Stimulated activated naive CD4-positive, alpha-beta T cell (primary cell): Measurements from ENCODE around the gene PPM1N.
A peak's percentile ranks its signal among the peaks of the same experiment; 100 is the strongest.

Source experiments
- DNase-seq, 6 experiments: peaks; one replicate each; lab custom pipeline; 2025; lab: John Stamatoyannopoulos, UW

The PPM1N gene

DNA sequence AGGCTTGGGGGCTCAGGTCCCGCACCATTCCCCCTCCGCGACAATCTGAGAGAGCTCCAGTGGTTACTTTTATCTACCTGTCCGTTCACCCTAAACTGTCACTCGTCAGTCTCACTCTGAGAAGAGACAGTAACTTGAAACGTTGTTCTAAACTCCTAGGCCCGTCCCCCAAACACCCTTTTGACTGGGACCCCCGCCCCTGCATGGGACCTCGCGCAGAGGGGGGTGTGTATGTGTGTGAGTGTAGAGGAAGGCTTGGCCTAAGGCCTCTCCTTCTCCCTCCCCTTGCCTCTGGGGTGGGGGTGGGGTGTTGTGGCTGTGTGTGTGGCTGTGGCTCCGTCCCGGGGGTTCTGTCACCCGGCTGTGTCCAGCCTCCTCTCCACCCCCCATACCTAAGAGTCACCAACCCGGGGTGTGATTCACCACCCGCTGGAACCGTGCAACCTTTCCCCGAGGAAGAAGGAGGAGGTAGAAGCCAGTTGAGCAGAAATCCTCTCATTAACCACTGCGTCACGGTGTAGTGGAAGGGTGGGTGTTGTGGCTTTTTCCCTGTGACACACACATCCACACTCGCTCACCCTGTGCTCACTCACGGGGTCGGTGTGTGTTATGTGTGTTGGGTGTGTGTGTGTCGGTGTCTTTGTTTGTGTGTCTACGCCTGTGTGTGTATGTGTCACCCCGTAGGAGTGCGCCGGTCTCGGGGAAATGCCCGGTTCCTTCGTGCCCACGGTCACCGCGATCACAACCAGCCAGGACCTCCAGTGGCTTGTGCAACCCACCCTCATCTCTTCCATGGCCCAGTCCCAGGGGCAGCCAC lies 28.1 kb upstream of the PPM1N start:
- peak in 4 of 6 experiments; percentile 40 to 66 (median 54) for DNase-seq

DNA sequence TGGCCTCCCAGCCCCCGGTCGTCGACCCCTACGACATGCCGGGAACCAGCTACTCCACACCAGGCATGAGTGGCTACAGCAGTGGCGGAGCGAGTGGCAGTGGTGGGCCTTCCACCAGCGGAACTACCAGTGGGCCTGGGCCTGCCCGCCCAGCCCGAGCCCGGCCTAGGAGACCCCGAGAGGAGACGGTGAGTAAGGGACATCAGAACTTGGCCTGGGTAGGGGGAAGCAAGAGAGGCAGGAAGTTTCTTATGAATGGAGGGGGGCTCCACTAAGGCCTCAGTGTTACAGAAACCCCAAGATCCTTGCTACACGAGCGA lies 27.5 kb upstream of the PPM1N start:
- DNase-seq, result peak in 2 of 6 experiments; percentile 47 to 51

DNA sequence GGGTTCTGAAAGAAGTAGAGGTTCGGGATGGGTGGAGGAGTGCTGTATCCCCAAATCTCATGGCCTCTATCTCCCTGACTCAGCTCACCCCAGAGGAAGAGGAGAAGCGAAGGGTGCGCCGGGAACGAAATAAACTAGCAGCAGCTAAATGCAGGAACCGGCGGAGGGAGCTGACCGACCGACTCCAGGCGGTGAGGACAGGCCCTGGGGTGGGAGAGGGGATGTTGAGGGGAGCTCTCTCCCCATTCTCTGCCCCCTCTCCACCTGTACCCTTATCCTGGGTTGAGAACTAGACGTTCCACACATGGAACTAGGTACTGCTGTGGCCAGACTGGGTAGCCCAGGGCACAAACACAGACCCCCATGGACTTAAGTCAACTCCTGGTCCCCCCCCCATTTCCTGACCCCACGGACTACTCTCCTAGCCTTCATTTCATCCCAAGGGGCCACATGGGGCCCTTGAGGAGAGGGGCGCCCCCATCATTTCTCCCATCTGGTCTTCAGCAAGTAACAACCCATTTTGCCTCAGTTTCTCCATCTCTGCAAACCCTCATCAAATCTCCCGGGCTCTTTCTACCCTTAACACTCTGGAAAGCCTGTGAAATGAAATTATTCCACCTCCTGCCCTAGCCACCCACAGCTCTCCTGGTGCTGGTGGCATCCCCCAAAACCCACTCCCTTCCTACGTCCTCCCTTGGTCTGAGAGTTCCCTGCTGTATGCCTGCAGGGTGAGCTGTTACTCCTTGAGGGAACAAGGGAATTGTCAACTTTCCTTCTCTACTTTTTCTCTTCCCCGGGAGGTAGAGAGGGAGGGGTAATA lies 26.9 kb upstream of the PPM1N start:
- DNase-seq, result peak in 3 of 6 experiments; percentile 16 to 44 (median 20)

DNA sequence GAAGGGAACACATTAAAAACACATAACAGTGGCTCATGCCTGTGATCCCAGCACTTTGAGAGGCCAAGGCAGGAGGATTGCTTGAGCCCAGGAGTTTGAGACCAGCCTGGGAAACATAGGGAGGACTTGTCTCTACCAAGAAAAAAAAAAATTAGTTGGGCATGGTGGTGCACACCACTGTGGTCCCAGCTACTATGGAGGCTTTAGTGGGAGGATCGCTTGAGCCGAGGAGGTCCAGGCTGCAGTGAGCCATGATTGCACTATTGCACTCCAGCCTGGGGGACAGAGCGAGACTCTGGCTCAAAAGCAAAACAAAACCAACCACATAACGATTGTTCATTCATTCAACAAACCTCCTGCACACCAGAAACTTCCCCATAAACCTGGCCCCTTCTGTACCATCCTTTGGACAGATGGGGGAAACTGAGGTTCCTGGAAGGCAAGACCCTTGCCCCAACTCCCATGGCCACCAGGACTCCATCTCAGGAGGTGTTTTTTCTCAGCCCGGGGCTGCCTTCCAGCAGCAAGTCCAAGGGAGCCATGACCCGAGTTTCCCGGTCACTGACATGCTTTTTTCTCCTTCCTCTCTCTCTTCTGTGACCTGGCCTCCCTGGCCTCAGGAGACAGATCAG lies 26.2 kb upstream of the PPM1N start:
- peak in 3 of 6 experiments; percentile 43 to 51 (median 48) for DNase-seq

DNA sequence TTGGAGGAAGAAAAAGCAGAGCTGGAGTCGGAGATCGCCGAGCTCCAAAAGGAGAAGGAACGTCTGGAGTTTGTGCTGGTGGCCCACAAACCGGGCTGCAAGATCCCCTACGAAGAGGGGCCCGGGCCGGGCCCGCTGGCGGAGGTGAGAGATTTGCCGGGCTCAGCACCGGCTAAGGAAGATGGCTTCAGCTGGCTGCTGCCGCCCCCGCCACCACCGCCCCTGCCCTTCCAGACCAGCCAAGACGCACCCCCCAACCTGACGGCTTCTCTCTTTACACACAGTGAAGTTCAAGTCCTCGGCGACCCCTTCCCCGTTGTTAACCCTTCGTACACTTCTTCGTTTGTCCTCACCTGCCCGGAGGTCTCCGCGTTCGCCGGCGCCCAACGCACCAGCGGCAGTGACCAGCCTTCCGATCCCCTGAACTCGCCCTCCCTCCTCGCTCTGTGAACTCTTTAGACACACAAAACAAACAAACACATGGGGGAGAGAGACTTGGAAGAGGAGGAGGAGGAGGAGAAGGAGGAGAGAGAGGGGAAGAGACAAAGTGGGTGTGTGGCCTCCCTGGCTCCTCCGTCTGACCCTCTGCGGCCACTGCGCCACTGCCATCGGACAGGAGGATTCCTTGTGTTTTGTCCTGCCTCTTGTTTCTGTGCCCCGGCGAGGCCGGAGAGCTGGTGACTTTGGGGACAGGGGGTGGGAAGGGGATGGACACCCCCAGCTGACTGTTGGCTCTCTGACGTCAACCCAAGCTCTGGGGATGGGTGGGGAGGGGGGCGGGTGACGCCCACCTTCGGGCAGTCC lies 25.5 kb upstream of the PPM1N start:
- peak in 4 of 6 experiments; percentile 43 to 66 (median 64) for DNase-seq

DNA sequence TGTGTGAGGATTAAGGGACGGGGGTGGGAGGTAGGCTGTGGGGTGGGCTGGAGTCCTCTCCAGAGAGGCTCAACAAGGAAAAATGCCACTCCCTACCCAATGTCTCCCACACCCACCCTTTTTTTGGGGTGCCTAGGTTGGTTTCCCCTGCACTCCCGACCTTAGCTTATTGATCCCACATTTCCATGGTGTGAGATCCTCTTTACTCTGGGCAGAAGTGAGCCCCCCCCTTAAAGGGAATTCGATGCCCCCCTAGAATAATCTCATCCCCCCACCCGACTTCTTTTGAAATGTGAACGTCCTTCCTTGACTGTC lies 24.9 kb upstream of the PPM1N start:
- DNase-seq, result peak in 1 of 6 experiments; percentile 67

DNA sequence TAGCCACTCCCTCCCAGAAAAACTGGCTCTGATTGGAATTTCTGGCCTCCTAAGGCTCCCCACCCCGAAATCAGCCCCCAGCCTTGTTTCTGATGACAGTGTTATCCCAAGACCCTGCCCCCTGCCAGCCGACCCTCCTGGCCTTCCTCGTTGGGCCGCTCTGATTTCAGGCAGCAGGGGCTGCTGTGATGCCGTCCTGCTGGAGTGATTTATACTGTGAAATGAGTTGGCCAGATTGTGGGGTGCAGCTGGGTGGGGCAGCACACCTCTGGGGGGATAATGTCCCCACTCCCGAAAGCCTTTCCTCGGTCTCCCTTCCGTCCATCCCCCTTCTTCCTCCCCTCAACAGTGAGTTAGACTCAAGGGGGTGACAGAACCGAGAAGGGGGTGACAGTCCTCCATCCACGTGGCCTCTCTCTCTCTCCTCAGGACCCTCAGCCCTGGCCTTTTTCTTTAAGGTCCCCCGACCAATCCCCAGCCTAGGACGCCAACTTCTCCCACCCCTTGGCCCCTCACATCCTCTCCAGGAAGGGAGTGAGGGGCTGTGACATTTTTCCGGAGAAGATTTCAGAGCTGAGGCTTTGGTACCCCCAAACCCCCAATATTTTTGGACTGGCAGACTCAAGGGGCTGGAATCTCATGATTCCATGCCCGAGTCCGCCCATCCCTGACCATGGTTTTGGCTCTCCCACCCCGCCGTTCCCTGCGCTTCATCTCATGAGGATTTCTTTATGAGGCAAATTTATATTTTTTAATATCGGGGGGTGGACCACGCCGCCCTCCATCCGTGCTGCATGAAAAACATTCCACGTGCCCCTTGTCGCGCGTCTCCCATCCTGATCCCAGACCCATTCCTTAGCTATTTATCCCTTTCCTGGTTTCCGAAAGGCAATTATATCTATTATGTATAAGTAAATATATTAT lies 24.3 kb upstream of the PPM1N start:
- DNase-seq, result peak in 3 of 6 experiments; percentile 74 to 82 (median 82)

DNA sequence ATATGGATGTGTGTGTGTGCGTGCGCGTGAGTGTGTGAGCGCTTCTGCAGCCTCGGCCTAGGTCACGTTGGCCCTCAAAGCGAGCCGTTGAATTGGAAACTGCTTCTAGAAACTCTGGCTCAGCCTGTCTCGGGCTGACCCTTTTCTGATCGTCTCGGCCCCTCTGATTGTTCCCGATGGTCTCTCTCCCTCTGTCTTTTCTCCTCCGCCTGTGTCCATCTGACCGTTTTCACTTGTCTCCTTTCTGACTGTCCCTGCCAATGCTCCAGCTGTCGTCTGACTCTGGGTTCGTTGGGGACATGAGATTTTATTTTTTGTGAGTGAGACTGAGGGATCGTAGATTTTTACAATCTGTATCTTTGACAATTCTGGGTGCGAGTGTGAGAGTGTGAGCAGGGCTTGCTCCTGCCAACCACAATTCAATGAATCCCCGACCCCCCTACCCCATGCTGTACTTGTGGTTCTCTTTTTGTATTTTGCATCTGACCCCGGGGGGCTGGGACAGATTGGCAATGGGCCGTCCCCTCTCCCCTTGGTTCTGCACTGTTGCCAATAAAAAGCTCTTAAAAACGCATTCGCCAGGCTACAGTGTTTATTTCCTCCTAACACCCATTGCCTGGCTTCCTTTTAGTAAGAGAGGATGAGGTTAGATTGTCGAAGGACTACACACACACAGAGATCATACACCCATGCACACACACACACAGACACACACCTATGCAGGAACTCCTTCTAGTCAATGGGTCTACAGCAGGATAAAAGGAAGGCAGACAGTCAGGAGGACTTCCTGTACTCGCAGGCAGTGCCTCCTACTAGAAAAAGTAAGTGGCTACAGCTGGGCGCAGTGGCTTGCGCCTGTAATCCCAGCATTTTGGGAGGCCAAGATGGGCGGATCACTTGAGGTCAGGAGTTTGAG lies 23.4 kb upstream of the PPM1N start:
- peak in 3 of 6 experiments; percentile 73 to 82 (median 82) for DNase-seq

DNA sequence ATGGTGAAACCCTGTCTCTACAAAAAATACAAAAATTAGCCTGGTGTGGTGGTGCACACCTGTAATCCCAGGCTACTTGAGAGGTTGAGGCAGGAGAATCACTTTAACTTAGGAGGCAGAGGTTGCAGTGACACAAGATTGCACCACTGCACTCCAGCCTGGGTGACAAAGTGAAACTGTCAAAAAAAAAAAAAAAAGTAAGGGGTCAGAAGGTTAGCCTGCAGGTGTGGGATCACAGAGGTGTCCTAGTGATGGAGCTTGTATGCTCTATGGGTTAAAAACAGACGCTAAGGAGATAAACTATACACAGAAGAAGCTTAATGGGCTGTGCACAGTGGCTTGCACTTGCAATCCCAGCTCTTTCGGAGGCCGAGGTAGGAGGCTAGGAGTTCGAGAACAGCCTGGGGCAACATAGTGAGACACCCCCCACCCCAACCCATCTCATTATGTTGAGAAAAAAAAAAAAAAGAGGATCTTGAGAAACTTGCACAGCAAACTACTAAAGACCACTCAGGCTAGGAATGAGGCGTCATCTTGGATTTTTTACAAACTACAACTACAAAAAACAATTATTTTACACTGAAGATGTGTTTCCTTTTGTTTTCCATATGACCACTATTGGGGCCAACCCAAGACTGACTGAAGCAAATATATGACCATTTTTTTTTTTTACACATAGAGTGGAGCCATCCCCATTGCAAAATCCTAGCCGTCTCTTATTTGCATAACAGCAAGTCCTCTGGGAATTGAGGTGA lies 22.5 kb upstream of the PPM1N start:
- DNase-seq, result peak in 3 of 6 experiments; percentile 32 to 61 (median 47)

DNA sequence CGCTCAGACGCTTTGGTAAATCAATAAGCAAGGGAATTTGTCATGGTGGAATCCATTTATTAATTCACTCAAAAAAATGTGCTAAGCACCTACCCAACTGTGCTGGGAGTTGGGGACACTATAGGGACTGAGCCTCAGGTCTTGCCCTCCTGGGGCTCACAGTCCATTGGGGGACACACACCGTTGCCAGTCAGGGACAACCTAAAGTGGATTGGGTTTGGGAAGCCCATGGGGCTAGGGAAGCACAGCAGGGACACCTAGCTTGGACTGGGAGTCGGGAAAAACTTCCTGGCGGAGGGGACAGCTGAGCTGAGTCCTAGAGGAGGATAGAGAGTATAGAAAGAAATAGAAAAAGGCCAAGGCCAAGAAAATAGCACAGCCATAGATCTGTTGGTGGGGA lies 21.9 kb upstream of the PPM1N start:
- peak in 3 of 6 experiments; percentile 25 to 36 (median 33) for DNase-seq

DNA sequence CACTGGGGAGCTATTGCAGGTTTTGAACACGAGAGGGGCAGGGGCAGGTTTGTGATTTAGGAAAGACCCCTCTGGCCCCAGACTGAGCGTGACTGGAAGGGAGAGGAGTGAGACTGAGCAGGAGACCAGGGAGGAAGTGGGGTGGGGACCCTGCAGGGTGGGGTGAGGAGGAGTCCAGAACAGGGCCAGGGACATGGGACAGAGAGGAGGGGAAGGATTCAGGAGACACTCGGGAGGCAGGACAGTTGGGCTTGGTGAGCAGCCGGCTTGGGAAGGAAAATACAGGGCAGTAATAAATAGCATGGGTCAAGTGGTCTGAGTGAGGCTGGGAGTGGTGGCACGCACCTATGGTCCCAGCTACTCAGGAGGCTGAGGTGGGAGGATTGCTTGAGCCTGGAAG lies 21.1 kb upstream of the PPM1N start:
- peak in 2 of 6 experiments; percentile 19 to 22 for DNase-seq

DNA sequence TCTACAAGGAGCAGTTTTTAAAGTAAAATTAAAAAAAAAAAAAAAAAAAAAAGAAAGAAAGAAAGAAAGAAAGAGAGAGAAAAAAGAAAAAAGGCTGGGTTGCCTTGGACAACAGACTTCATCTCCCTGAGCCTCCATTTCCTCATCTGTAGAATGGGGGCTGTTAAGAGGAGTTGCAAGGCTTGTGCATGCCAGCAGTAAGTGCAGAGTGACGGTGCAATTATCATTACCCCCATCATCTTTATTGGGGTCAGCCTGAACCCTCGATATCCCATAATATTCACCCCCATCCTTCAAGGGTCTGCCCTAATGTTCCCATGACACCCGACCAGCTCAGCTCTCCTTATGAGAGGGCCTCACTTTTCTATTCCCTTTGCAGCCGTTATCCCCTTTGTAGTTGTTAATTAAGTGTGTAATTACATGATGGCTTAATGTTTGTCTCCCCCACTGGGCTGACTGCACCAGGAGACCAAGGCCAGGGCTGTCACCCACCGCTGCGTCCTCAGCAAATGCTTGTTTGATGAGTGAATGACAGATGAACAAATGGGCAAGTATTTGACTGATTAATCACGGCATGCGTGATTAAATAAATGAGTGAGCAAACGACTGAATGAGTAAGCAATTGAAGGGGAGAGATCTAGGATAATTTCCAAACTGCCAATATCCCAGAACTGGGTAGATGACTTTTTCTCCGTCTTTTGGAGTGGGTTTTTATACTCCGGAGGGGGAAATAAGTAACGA lies 20.4 kb upstream of the PPM1N start:
- peak in 3 of 6 experiments; percentile 22 to 44 (median 33) for DNase-seq

DNA sequence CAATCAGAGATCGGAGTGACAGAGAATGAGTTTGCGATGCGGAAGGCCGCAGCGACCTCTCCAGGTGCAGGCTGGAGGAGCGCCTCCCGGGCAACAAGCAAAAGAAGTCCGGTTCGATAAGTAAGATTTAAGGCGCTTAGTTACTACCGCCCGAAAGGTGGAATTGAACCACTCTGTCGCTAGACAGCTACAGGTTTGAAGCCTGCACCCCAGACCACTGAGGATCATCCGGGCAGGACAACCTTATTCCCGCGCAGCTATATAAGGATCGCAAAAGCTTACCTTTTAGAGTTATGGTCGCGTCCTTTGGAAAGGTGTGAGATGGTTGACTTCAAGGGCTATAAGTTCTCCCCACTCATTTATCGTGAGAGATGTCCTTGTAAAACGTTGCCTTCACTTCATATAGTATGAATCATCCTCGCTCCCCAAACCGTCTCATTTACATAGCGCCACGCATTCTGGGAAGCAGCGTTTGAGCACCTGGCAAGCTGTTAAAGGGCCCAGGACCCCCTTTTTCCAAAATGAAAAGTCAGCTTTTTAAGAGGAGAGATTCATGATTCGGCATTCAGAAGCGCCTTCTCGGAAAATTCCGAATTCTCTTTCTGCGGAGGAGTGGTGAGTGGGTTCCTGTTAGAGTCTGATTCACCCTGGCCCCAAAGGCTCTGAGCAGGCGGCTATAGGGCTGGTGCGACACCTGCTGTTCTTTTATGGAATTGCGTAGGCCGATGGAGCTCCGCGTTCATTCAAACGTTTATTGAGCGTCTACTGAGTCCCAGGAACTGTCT lies 19.6 kb upstream of the PPM1N start:
- DNase-seq, result peak; percentile 77 to 99 (median 90)

DNA sequence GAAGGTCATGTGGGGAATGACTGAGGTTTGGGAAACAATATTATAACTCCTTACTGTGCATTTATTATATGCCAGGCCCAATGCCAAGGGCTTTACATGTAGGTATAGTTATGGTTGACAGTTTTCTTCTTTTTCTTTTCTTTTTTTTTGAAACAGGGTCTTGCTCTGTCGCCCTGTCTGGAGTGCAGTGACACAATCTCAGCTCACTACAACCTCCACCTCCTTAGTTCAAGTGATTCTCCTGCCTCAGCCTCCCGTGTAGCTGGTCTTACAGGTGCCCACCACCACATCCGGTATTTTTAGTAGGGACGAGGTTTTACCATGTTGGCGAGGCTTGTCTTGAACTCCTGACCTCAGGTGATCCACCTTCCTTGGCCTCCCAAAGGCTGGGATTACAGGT lies 15.2 kb upstream of the PPM1N start:
- no peak for DNase-seq

DNA sequence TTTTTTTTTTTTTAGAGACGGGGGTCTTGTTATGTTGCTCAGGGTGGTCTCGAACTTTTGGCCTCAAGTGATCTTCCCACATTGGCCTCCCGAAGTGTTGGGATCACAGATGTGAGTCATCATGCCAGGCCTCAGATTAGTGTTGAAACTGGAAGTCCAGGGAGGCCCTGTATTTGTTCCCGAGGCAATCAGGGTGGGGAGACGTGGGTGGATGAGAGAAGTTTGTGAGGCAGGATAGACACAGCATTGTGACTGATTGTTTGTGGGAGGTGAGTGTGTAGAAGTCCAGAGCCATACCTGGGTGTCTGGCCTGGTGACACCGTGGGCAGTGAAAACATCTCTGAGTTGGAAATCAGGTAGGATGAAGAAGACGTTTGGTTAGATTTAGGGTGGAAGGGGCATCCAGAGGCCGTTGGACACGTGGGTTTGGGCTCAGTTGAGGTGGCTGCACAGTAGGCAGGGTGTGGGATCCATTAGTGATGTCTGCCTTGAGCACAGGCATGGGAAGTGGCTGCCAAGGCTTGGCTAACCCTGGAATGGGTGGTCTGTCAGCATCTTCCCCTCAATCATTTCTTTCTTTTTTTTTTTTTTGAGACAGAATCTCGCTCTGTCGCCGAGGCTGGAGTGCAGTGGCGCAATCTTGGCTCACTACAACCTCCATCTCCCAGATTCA lies 13.8 kb upstream of the PPM1N start:
- no peak for DNase-seq

DNA sequence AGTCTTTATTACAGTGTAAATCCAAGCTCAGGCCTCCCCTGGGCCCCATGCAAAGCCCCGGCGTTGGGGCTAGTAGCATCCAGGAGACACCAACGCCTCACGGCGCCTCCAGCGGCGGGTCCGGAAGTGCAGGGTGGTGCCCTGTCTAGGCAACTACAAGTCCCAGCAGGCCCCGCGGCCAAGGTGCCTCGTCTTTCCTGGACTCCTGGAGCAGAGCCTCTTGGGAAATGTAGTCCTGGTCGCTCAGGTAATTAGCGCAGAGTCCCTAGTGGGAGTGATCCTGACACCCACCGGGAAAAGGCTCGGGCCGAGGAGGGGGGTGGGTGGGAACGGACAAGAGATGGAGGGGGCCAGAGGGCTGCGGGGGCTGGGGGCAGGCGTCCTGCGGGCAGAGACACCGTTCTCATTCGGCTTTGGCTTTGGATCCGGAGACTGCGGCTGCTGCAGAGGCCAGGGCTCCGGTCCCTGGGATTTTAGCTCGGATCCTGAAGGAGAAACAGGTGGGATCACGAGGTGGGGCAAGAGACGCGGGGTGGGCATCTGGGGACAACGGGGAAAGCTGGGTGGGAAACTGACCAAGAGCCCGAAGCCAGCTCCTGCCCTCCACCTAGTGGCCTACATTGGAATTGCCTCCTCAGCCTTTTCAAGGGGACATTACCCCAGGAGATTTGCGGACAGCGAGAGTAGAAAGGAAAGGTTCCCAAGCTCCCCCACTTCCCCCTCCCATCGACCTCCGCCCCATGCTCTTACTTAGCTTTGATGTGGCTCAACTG lies 12.8 kb upstream of the PPM1N start:
- peak; percentile 90 to 96 (median 94) for DNase-seq
